SHP77 treated with DMSO at 0.1 percent for 48 hours (cell line): Measurements from ENCODE around the gene ZHX3.

Experiments
- DNase-seq: peaks from one replicate; lab custom pipeline; 2025; lab: John Stamatoyannopoulos, UW

ZHX3 gene

DNA sequence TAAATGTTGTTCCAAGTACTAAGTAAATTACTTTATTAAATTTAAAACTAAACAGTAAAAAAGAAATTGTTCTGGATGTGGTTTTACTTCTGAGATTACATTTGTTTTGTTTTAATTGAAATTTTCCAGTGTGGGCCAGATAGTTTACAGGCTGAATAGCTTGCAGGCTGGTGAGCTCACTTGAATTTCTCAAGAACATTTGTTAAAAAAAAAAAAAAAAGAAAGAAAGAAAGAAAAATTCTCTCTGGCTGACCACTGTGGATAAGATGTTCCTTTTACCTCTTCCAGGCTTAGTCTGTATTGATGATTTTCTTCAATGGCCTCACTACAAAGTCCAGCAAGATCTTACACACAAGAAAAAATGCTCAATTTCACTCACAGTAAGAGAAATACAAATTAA, 94.8 kb downstream of the ZHX3 start:
- DNase-seq, result no peak

DNA sequence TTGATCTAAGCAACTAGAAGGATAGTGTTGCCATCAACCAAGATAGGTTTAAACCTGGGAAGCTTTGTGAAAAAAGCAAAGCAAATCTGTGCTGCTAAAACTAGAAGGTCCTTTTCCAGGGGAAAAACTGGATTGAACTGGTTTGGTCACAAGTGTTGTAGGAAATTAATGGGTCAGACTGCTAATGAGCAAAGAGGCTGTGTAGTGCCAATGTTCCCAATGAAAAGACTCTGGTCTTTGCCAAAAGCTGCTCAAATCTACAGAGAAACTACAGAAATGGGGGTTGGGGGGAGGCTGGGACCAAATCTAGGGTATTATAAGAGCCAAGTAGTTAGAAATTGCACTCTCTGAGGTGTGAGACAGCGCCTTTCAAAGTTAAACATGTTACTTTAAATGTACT, 95.2 kb downstream of the ZHX3 start:
- no peak for DNase-seq

DNA sequence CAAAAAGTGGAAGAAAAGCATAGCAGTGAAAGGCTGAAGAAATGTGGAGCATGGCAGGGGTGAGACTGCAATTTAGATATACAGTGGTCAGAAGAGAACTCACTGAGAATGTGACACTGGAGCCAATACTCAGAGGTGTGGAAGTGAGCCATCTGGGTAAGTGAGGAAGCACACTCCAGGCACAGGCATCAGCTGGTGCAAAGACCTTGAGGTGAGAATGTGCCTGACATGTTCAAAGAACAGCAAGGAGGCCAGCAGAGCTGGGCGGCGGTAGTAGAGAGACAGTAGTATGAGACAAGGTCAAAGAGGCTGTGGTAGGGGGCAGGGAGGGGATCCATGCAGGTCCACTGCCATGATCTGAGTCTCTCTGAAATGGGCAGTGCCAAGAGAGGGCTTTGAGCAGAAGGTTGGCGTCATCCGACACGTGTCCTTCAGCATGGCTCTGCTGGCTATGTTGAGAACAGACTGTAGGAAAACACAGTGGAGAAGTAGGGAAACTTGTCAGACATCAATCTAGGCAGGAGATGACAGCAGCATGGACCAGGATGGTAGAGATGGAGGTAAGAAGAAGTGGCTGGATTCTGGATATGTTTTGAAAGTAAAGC, 95.8 kb downstream of the ZHX3 start:
- no peak for DNase-seq

DNA sequence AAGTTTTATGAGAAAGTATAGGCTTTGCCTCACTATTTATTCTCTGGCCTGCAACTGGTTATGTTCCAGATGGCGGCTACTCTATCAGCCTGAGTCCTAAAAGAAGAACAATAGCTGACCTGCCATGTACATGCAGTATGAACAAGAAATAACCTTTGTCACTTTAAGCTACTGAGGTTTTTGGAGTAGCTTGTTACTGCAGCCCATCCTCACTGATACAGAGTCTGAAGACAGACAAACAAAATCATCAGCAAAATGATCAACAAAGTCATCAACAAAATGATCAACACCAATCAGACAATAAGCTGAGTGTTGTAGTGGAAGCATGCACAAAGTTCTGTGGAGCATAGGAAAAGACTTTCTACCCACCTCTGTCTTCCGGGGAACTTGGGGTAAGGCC, 97.7 kb downstream of the ZHX3 start:
- DNase-seq, result no peak

DNA sequence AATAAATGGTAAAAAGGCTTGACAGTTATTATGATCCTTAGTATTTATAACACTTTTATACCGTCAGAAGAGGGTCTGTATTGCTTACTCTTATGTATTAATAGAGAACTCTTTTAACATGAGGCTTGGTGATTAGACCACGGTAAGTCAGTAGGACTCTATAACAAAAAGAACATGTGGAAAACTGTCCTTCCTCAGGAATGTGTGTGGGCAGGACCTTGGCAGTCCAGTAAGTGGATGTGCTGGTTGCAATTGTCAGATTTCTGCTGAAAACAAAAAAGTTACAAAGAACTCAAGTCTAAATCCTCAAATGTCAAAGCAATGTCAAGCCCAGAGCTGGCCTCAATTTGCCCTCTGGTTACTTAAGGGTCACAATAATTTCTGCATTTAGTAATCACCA, 99.1 kb downstream of the ZHX3 start:
- DNase-seq, result no peak

DNA sequence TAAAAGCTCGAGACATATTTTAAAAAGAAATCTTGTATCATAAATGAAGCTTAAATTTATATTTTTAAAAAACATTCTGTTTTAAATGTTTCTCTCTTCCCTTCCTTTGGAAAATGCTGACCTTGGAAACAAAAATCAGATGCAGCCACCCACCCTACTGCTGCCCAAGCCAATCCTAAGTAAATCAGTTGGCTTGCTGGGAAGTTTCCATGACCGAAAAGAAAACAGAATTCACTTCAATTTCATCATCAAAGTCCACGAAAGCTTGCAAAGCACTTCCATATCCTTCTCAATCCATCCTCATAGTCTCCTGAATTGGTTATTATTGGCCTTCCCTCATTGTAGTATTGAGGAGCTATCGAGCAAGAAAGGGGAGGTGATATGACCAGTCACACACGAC, 100.1 kb downstream of the ZHX3 start:
- DNase-seq, result no peak

- no peak for DNase-seq
These were observed 102.9 kb downstream of the ZHX3 start for GRCh38 chr20:41214666-41215065.

DNA sequence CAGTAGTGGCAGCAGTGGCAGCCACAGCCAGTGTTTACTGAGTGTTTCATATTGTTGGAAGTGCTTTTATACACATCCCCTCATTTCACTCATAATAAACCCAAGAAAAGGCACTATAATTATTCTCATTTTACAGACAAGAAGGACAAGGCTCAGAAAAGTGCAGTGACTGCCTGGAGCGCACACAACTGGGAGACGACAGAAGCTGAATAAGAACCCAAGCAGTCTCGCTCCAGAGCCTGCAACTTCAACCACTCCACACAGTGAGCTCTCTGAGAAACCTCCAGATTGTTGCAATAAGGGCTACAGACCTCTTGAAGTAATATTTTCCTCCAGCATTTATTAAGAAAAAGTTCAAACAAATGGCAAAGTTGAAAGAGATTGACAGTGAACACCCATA, 103.3 kb downstream of the ZHX3 start:
- DNase-seq, result no peak

DNA sequence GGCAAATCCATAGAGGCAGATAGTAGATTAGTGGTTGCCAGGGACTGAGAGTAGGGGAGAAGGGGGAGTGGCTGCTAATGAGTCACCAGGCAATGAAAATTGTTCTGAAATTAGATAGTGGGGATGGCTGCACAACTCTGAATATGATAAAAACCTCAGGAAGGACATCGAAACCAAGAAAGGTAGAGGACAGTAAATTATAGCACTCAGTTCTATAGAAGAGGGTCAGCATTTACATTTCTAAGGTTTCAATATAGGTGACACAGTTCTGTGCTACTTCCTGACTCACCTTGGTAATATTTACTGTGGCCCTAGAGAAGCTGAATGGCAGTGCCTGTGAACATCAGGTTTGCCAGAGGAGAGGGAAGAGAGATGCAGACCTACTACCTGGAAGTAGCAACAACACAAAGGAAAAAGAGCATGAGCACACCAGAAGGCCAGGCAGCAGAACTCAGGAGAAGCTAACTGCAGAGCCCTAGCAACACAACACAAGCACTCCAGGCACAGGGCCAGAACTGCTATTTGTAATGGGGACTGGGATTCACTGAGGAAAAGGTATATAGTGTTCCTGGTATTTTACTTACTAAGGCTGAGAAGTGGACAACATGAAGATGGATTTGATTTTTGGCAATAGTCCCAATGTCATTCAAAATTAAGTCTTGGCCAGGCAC, 104.2 kb downstream of the ZHX3 start:
- DNase-seq, result no peak

- no peak for DNase-seq
These were observed 112.2 kb downstream of the ZHX3 start for GRCh38 chr20:41205313-41205712.

- DNase-seq, result no peak
These were observed 112.9 kb downstream of the ZHX3 start for GRCh38 chr20:41204304-41205265.

DNA sequence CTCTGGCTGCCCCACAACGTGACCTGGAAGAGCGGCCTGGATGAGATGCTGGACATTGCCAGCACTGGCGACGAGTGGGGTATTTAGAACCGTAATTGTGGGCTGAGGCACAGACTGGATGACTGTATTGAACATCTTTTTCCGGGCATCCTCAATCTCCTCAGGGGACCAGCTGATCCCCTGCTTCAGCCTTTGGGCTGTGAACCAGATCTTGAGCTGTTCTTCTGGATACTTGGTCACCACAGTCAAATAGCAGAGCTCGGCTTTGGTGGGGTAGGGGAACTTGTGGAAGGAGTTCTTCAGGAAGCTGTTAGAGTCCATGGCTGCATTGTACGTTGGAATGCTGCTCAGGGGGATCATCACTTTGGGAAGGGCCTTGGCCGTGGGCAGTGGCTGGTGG, 113.9 kb downstream of the ZHX3 start:
- no peak for DNase-seq

DNA sequence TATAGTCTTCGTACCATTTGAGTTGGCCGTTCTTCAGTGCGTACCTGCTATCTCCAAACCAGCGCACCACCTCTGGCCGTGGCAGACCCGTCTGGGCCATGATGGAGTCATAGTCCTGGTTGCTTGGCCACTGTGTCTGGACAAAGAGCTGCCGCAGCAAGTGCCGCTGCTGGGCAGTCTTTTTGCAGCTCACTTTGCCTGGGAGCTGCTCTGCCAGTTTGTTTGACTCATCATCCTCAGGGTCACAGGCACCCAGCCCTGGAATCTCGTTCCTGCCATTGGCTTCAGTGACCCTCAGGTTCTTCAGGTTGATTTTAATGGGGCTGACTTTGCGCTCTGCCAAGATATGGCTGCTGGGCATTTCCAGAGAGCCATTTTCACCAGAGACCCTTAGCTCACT, 115.1 kb downstream of the ZHX3 start:
- DNase-seq, result no peak

DNA sequence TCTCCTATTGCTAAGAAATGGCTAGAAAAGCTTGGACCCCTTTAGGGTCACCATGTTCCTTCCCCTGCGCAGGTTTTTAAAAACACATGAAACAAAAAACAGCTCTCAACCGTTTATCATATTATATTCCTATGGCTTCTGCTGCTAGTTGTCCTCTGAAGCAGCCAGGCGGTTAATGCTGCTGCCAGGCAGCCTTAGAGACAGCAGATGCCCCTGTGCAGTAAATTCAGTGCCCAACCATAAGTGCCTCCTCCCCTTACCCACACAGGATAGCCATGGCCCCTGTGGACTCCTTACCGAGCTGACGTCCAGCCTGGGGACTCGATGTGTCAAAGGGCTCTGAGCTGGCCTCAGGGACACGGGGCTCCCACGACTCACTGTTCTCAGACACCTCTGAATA, 115.8 kb downstream of the ZHX3 start:
- no peak for DNase-seq

DNA sequence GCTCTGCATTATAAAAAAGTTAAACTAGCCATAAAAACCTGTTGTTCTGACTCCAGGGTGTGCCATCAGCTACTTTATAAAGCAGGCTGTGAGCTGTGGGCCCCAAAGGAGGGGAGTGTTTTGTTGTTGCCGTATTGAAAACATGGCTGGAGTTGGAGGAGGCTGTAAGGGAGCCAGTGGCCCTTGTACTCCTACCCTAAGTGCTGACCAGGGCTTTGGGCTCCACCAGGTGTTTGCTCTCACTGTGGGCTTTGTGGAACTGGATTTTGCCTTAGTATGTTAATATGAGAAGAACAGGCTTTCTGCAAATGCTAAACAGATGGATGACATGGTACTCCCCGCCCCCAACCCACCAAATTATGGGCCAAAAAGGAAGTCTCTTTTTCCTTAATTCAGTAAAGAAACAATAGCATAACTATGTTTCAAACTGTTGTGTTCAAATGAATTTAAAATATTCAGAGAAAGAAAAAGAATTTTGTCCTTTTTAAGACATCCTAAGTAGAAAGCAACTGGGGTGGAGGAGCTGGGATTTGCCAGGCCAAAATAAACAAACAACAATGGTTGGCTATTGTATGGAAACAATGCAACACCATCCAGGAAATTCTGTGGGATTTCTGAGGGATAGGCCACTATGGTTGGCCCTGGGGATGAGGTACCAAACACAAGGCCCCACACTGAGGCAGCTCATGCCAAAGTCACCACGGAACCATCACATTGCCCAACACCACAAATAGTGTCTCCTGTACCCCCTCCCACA, 116.9 kb downstream of the ZHX3 start:
- DNase-seq, result no peak

DNA sequence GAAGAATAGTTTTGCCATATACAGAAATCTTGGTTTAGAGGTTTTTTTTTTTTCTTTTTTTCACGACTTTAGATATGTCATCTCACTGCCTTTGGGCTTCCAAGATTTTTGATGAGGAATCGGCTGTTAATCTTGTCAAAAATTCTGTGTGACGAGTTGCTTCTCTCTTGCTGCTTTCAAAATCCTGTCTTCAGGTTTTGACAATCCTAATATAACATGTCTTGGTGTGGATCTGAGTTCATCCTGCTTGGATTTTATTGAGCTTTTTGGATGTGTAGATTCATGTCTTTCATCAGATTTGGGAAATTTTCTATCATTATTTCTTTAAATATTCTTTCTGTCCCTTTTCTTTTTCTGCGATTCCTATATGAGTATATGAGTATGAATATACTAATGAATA, 119.1 kb downstream of the ZHX3 start:
- DNase-seq, result no peak

DNA sequence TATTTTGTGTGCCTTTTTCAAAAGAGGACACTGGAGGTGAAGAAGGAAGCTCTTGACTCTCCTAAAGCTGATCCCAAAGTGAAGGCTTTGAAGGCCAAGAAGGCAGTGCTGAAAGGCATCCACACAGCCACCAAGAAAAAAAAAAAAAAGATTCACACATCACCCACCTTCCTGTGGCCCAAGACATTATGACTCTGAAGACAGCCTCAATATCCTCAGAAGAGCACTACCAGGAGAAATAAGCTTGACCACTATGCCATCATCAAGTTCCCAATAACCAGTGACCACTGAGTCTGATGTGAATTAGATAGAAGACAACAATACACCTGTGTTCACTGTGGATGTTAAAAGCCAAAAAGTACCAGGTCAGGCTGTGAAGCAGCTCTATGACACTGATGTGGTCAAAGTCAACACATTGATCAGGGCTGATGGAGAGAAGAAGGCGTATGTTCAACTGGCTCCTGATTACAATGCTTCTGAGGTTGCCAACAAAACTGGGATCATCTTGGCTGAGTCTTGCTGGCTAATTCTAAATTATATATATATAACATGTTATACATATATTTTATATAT, 120.8 kb downstream of the ZHX3 start:
- DNase-seq, result no peak

GRCh38 chr20:41192575-41192974, 125.0 kb downstream of the ZHX3 start:
- DNase-seq, result no peak

- DNase-seq, result no peak
These were observed 125.7 kb downstream of the ZHX3 start for GRCh38 chr20:41191562-41192500.

GRCh38 chr20:41187668-41188067, 129.9 kb downstream of the ZHX3 start:
- DNase-seq, result no peak
